ENCODE data around the gene EDIL3. TPM values are rescaled to one million over a fixed set of nuclear protein-coding genes. Genes with fewer than 3 reads are reported as not detected.

EDIL3 gene
- total RNA-seq, 3 donors from 2014 or later: 29.7 to 39.8 (median 39.6) TPM

DNA sequence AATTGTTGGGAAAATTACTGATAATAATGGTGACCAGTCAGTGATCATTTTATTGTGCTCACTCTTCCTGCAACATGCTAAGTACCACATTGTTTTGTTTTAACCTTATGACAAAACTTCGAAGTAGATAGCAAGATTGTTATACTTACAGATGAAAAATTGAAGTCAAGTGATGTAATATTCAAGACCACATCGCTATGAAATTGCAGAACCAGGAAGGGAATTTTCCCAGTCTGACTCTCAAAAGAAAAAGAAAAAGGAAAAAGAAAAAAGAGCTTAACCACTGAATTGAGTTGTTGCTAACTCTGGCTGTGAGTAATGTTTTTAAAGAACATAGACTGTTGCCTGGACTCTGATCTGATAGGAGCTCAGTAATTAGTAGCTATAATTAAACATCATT, 493.4 kb downstream of the EDIL3 start:
- Histone ChIP-seq H3K4me1 (ENCODE audit: low read depth) (no peaks in the 10 kb centered on the region), H3K4me3 (no peak overlapping the region), H3K36me3 (ENCODE audit: low read depth) (no peaks in the 10 kb centered on the region), H3K9me3 (no peaks in the 10 kb centered on the region)
- TF ChIP-seq, protein P1, sequence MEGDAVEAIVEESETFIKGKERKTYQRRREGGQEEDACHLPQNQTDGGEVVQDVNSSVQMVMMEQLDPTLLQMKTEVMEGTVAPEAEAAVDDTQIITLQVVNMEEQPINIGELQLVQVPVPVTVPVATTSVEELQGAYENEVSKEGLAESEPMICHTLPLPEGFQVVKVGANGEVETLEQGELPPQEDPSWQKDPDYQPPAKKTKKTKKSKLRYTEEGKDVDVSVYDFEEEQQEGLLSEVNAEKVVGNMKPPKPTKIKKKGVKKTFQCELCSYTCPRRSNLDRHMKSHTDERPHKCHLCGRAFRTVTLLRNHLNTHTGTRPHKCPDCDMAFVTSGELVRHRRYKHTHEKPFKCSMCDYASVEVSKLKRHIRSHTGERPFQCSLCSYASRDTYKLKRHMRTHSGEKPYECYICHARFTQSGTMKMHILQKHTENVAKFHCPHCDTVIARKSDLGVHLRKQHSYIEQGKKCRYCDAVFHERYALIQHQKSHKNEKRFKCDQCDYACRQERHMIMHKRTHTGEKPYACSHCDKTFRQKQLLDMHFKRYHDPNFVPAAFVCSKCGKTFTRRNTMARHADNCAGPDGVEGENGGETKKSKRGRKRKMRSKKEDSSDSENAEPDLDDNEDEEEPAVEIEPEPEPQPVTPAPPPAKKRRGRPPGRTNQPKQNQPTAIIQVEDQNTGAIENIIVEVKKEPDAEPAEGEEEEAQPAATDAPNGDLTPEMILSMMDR (IDR thresholded peaks at IDR 0.05): no peak
- ATAC-seq (no peak), DNase-seq (no peak)
- intact Hi-C loops (cut with DNase I, micrococcal nuclease): no loop called here
